BE2C (cell line): ENCODE data around the gene RTF1.
"Not testable (repeated sequence)": the region's sequence is repeated elsewhere in the genome, so short reads cannot be mapped to it uniquely, and the experiment has no call there.

Experiments used
- DNase-seq: peaks from one replicate; pipeline ENCODE4 v3.0.0-alpha.2; 2020
- H3K27me3 ChIP-seq: fragments of 250-450 bp; sonication (Bioruptor Pico); 2 replicates; pipeline ENCODE4 v1.5.1; 2020; ENCODE audit warnings: mild to moderate bottlenecking
- H3K36me3 ChIP-seq: fragments of 250-450 bp; sonication (Bioruptor Pico); 2 replicates; pipeline ENCODE4 v1.5.1; 2020; ENCODE audit warnings: mild to moderate bottlenecking
- H3K4me1 ChIP-seq: fragments of 250-450 bp; sonication (Bioruptor Pico); 2 replicates; pipeline ENCODE4 v1.5.1; 2020
- H3K4me3 ChIP-seq: 2 replicates; pipeline ENCODE4 v1.5.1; 2011; ENCODE audit warnings: low read depth, low read length
- H3K9me3 ChIP-seq: fragments of 250-450 bp; sonication (Bioruptor Pico); 2 replicates; pipeline ENCODE4 v1.5.1; 2020
- CTCF ChIP-seq: IDR thresholded peaks from 2 replicates; pipeline ENCODE4 v1.5.1; 2012; ENCODE audit warnings: mild to moderate bottlenecking, low read depth, low read length

Gene RTF1

GRCh38 chr15:41411441-41411840 is 5.5 kb upstream of the RTF1 start:
- H3K4me3 ChIP-seq, result no peak overlapping the region
- TF ChIP-seq CTCF, result no peak

GRCh38 chr15:41416128-41416741 is 660 bp upstream of the RTF1 start:
- no peaks in the 10 kb centered on the region for H3K27me3 ChIP-seq
- peaks cover 5% of the 10 kb centered on the region; the same call in 1 of the 2 replicates for H3K4me1 ChIP-seq
- no peak for DNase-seq
- H3K36me3 ChIP-seq, result no peaks in the 10 kb centered on the region
- no peaks in the 10 kb centered on the region for H3K9me3 ChIP-seq
- peak overlapping the region; percentile 93 for H3K4me3 ChIP-seq
- no peak for TF ChIP-seq CTCF

More at GRCh38 chr15:41411441-41411840, 5.5 kb upstream of the RTF1 start:
- Histone ChIP-seq H3K9me3 (no peaks in the 10 kb centered on the region), H3K27me3 (no peaks in the 10 kb centered on the region), H3K4me1 (peaks cover 6% of the 10 kb centered on the region), H3K36me3 (no peaks in the 10 kb centered on the region)
- no peak for DNase-seq

GRCh38 chr15:41417418-41418195 is 712 bp downstream of the RTF1 start:
- DNase-seq, result peak; percentile 46
- Histone ChIP-seq H3K4me1 (peaks cover 5% of the 10 kb centered on the region; the same call in 1 of the 2 replicates), H3K36me3 (no peaks in the 10 kb centered on the region), H3K27me3 (no peaks in the 10 kb centered on the region), H3K9me3 (no peaks in the 10 kb centered on the region), H3K4me3 (peak overlapping the region; percentile 78)
- no peak for TF ChIP-seq CTCF

GRCh38 chr15:41423979-41424659 is 7.2 kb downstream of the RTF1 start:
- no peak for DNase-seq
- peaks cover 5% of the 10 kb centered on the region; the same call in 1 of the 2 replicates for H3K4me1 ChIP-seq
- H3K36me3 ChIP-seq, result no peaks in the 10 kb centered on the region; the same call in 1 of the 2 replicates
- no peaks in the 10 kb centered on the region for H3K9me3 ChIP-seq
- no peak overlapping the region for H3K4me3 ChIP-seq
- no peaks in the 10 kb centered on the region for H3K27me3 ChIP-seq
- no peak for TF ChIP-seq CTCF

GRCh38 chr15:41424809-41425208 is 7.9 kb downstream of the RTF1 start:
- Histone ChIP-seq H3K27me3 (no peaks in the 10 kb centered on the region), H3K4me1 (peaks cover 5% of the 10 kb centered on the region; the same call in 1 of the 2 replicates), H3K36me3 (no peaks in the 10 kb centered on the region; the same call in 1 of the 2 replicates), H3K9me3 (no peaks in the 10 kb centered on the region), H3K4me3 (no peak overlapping the region)
- no peak for DNase-seq
- TF ChIP-seq CTCF, result 0 out of 2 replicates have a peak, but pooled peaks have one; percentile 10

GRCh38 chr15:41425907-41426306 is 9.0 kb downstream of the RTF1 start:
- not testable (repeated sequence) for H3K4me1 ChIP-seq, H3K27me3 ChIP-seq, DNase-seq, H3K4me3 ChIP-seq, H3K9me3 ChIP-seq, H3K36me3 ChIP-seq
